Jurkat, Clone E6-1 (cell line): ENCODE results near the gene SYNPR.

Experiments used
- DNase-seq: peaks from one replicate; pipeline ENCODE4 v3.0.0-alpha.2; 2011; ENCODE audit warnings: low read depth, low spot score
- H3K4me3 ChIP-seq: 2 replicates; pipeline ENCODE4 v1.5.1; 2011; ENCODE audit warnings: mild to moderate bottlenecking, low read length, control low read depth, moderate library complexity

Gene SYNPR

DNA sequence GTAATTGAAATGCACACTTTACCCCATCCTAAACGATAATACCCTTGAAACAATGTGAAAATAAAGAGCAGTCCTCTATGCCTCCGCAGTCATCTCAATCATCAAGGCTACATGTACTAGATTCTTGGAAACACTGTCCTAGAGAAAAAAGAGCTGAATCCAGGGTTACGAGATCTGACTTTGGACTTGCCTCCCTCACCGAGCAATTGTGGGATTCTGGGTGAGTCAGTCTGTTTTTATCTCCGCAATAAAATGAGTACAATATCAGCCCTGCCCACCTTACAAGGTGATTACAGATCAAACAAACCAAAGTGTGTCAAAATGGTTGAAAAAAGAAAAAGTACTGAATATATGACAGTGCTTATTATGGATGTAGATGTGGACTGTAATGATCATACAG, 222.1 kb downstream of the SYNPR start:
- DNase-seq = no peak
- H3K4me3 ChIP-seq = no peak overlapping the region

- no peak overlapping the region for H3K4me3 ChIP-seq
- DNase-seq = no peak
Observed at GRCh38 chr3:63508305-63508704, 230.2 kb downstream of the SYNPR start.

GRCh38 chr3:63508771-63509170, 230.7 kb downstream of the SYNPR start:
- DNase-seq = no peak
- H3K4me3 ChIP-seq = no peak overlapping the region

DNA sequence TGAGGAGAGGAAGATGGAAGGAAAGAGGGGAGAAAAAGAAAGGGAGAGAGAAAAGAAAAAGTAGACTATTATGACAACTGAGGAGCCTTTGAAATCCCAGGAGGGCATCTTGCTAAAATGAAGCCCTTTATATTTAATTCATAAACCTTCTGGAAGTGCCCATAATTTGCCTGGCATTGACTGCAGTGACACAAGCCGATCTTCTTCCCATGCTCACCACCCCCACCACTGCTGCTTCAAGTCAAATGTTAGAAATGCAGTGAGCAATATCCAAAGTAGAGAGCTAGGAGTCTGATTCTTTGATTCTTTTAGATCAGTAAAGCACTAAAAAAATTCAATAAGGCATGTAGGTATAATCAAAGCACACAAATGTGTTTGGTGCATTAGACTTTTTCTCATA, 235.7 kb downstream of the SYNPR start:
- DNase-seq = no peak

GRCh38 chr3:63514678-63515077, 236.6 kb downstream of the SYNPR start:
- H3K4me3 ChIP-seq = no peak overlapping the region
- no peak for DNase-seq

More for the DNA sequence above, 235.7 kb downstream of the SYNPR start:
- no peak overlapping the region for H3K4me3 ChIP-seq

DNA sequence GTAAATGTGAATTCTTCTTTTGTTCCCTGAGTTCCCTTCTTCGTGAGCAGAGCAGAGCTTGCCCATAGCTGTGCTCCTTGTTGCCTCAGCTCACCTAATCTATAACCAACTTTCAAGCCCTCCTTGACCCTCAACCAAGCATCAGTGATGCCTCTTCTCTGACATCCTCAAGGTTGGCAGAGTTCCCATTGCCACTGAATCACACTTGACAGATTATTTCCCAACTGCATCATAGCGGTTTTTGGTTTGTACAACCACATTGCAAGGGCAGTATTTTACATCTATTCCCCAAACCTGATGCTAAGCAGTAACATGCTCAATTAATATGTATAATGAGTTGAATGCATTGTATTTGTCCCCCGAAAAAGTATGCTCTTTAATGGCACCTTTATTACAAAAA, 241.3 kb downstream of the SYNPR start:
- DNase-seq = no peak
- H3K4me3 ChIP-seq = no peak overlapping the region

- H3K4me3 ChIP-seq = no peak overlapping the region
- DNase-seq = no peak
Observed at GRCh38 chr3:63521657-63522056, 243.5 kb downstream of the SYNPR start.

DNA sequence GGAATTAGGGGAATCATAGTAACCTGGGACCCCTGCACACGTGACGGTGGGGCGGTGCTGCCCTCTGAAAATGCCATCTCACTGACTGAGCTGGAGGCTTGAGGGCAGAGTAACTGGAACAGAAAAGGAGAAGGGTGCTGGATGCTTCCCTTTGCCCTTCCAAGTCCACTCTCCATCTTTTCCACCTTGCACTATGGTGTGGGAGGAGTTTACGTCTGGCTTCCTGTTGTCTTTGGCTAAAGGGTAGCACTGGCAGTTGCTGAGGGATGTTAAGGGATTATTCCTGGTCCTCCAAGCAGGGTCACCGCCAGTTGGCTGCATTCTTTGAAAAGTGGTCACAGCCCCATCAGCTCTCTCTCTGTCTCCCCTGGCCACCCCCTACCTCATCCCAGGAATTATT, 245.0 kb downstream of the SYNPR start:
- no peak for DNase-seq

GRCh38 chr3:63528325-63529000, 250.4 kb downstream of the SYNPR start:
- H3K4me3 ChIP-seq = no peak overlapping the region
- DNase-seq = no peak

More for the DNA sequence above, 245.0 kb downstream of the SYNPR start:
- no peak overlapping the region for H3K4me3 ChIP-seq

- no peak overlapping the region for H3K4me3 ChIP-seq
- no peak for DNase-seq
Observed at GRCh38 chr3:63532521-63532920, 254.4 kb downstream of the SYNPR start.

DNA sequence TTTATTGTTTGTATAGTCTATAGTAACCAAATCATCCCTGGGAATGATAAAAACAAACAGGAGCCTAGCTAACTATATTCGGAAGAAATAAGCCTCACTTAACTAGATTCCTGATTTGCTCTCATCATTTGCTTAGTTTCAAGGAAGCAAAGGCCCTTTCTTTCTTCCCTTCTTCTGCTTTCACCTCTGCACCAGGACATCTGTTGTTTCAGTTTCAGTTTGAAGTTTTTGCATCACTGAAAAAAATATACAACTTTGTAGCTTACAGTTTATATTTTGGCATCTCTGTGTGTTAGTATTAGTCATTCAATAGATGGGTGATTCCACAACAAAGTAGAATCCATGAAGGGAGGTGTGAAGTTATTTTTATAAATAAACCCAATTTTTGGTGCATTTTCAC, 260.8 kb downstream of the SYNPR start:
- H3K4me3 ChIP-seq = no peak overlapping the region
- no peak for DNase-seq

DNA sequence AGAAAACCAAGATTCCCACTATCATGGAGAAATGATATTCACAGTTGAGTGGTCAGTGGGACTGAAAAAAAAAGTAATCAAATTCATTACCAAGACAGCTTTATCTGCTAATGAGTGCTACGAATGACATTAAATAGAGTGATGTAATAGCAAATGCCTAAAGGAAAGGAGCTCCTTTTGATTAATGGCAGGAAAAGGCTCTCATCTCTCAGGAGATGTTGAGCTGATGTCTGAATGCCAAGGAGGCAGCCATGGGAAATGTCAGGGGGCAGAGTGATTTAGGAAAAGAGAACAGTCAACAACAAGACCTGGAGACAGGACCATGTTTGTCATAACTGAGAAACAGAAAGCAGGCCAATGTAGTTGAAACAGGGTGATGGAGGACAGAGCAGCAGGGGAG, 277.7 kb downstream of the SYNPR start:
- H3K4me3 ChIP-seq = no peak overlapping the region
- no peak for DNase-seq

GRCh38 chr3:63556401-63556800, 278.3 kb downstream of the SYNPR start:
- no peak overlapping the region for H3K4me3 ChIP-seq
- DNase-seq = no peak

DNA sequence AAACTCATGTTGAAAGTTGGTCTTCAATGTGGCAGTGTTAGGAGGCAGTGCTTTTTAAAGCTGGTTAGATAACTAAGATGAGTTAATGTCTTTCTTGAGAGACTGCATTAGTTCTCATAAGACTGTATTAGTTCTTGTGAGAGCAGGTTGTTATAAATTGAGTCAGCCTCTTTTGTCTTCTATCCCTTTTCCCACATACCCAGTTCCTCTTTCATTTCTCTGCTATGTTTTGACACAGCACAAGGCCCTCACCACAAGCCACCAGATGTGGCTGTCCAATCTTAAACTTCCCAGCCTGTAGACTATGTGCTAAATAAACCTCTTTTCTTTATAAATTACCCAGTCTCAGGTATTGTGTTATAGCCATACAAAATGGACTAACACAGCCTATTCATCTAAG, 279.8 kb downstream of the SYNPR start:
- no peak for DNase-seq

GRCh38 chr3:63559884-63560283, 281.8 kb downstream of the SYNPR start:
- H3K4me3 ChIP-seq = no peak overlapping the region
- DNase-seq = no peak

More for the DNA sequence above, 279.8 kb downstream of the SYNPR start:
- no peak overlapping the region for H3K4me3 ChIP-seq

DNA sequence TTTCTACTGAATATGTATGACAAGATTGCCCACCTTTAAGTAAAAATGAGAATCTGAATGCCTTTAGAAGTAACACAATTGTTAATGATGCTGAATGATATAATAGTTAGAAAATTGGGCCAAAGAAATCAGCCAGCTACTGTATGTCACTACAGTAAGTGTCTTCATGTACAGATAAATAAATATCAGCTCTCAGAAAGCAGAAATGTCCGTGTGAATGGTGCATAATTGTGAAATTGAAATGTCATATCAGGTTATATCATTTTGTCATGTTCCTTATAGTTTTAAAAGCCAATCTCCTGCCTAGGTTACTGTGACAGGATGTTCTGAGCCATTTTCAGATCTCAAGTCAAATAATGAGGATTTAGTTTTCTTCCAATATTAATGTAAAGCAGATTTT, 283.8 kb downstream of the SYNPR start:
- H3K4me3 ChIP-seq = no peak overlapping the region
- DNase-seq = no peak

- no peak overlapping the region for H3K4me3 ChIP-seq
- DNase-seq = no peak
Observed at GRCh38 chr3:63562323-63562722, 284.2 kb downstream of the SYNPR start.

GRCh38 chr3:63563572-63563971, 285.5 kb downstream of the SYNPR start:
- DNase-seq = no peak

DNA sequence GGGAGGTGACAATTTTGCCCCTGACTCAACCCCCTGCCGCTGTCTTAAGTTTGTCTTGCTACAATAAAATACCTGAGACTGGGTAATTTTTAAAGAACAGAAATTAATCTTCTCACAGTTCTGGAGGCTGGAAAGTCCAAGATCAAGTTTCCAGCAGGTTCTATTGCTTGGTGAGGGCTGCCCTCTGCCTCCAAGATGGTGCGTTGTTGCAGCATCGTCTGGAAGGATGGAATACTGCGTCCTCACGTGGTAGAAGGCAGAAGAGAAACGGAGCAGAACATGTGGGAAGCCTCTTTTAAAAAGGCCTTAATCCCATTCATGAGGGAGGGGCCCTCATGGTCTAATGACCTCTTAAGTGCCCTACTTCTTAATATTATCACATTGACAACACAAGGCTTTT, 287.1 kb downstream of the SYNPR start:
- DNase-seq = no peak
- H3K4me3 ChIP-seq = no peak overlapping the region

More at GRCh38 chr3:63563572-63563971, 285.5 kb downstream of the SYNPR start:
- no peak overlapping the region for H3K4me3 ChIP-seq

GRCh38 chr3:63571682-63572081, 293.6 kb downstream of the SYNPR start:
- DNase-seq = no peak
- H3K4me3 ChIP-seq = no peak overlapping the region

DNA sequence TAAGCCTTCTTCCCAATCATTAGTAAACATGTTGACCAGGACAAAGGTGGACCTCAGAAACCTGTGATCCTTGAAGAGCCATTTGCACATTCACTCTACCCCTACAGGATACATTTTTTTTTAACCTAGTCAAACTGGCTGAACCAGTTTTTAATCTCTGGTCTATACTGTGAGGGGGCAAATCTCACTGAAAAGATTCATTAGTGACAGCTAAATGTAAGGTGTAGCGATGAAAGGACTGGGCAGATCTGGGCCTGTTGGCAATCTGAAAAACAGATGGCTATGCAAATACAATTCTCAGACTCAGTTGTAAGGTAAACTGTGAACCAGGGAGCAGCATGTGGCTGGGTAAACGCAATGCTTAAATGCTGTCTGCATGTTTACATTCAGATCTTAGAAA, 298.7 kb downstream of the SYNPR start:
- no peak overlapping the region for H3K4me3 ChIP-seq
- no peak for DNase-seq
